WTC11 (cell line): Measurements from ENCODE around the gene ZSWIM6. TPM values are rescaled to one million over a fixed set of nuclear protein-coding genes. Genes with fewer than 3 reads are reported as not detected.

Experiments
- ATAC-seq: fragments of 200-7000 bp; cut with Tn5 transposase; 2 replicates; pipeline ENCODE4 v1.10.0; 2021; ENCODE audit warnings: mild to moderate bottlenecking, moderate library complexity
- CTCF ChIA-PET: fragments of 300-600 bp; sonication (Branson Sonifier 250); formaldehyde crosslinking; loops from one replicate; lab custom pipeline; 2021; ENCODE audit warnings: antibody characterized with exemption; lab: Charles Lee
- POLR2A ChIA-PET: fragments of 350-600 bp; sonication (Branson Sonifier 250); formaldehyde crosslinking; loops from one replicate; lab custom pipeline; 2021; ENCODE audit warnings: antibody characterized with exemption; lab: Charles Lee
- DNase-seq: peaks from one replicate; pipeline ENCODE4 v3.0.0; 2021; ENCODE audit warnings: low spot score
- H3K27ac Mint-ChIP-seq: 2 replicates; pipeline ENCODE4 v1.8.0; 2021; ENCODE audit warnings: mixed read lengths
- H3K27me3 Mint-ChIP-seq: 2 replicates; pipeline ENCODE4 v1.8.0; 2021; ENCODE audit warnings: low read depth, mild to moderate bottlenecking, moderate library complexity, mixed read lengths
- H3K36me3 Mint-ChIP-seq: 2 replicates; pipeline ENCODE4 v1.8.0; 2021; ENCODE audit warnings: mixed read lengths
- H3K4me1 Mint-ChIP-seq: 2 replicates; pipeline ENCODE4 v1.8.0; 2022; ENCODE audit warnings: mixed read lengths
- H3K4me3 Mint-ChIP-seq: 2 replicates; pipeline ENCODE4 v1.8.0; 2021; ENCODE audit warnings: mild to moderate bottlenecking, moderate library complexity, mixed read lengths
- H3K9me3 Mint-ChIP-seq: 2 replicates; pipeline ENCODE4 v1.8.0; 2021; ENCODE audit warnings: mixed read lengths
- ATF3 ChIP-seq: sonication (generic); formaldehyde crosslinking; conservative IDR thresholded peaks from 2 replicates; pipeline ENCODE4 v1.8.1; 2022; ENCODE audit warnings: mild to moderate bottlenecking, missing genetic modification reagents
- CTCF ChIP-seq: fragments of 200-600 bp; IDR thresholded peaks from 2 replicates; pipeline ENCODE4 v1.8.0; 2022; ENCODE audit warnings: antibody characterized with exemption
- E2F5 ChIP-seq: sonication (generic); formaldehyde crosslinking; IDR thresholded peaks from 2 replicates; pipeline ENCODE4 v1.8.1; 2022; ENCODE audit warnings: mild to moderate bottlenecking, moderate library complexity, missing genetic modification reagents
- IRF1 ChIP-seq: sonication (generic); formaldehyde crosslinking; IDR thresholded peaks from 2 replicates; pipeline ENCODE4 v1.8.0; 2023; ENCODE audit warnings: missing genetic modification reagents
- IRF2 ChIP-seq: sonication (generic); formaldehyde crosslinking; IDR thresholded peaks from 2 replicates; pipeline ENCODE4 v1.8.0; 2022; ENCODE audit warnings: low read depth, missing genetic modification reagents, borderline replicate concordance
- KAT7 ChIP-seq: sonication (generic); formaldehyde crosslinking; IDR thresholded peaks from 2 replicates; pipeline ENCODE4 v1.8.1; 2023; ENCODE audit warnings: missing genetic modification reagents, mild to moderate bottlenecking, borderline replicate concordance
- NFYB ChIP-seq: sonication (generic); formaldehyde crosslinking; conservative IDR thresholded peaks from 2 replicates; pipeline ENCODE4 v1.8.0; 2022; ENCODE audit warnings: low read depth, missing genetic modification reagents
- PRRX2 ChIP-seq: fragments of 250-450 bp; sonication (Bioruptor Pico); IDR thresholded peaks from 2 replicates; pipeline ENCODE4 v1.8.0; 2021; ENCODE audit warnings: mild to moderate bottlenecking
- SMAD3 ChIP-seq: sonication (generic); formaldehyde crosslinking; IDR thresholded peaks from 2 replicates; pipeline ENCODE4 v1.8.0; 2022; ENCODE audit warnings: missing genetic modification reagents, mild to moderate bottlenecking, borderline replicate concordance
- SOX15 ChIP-seq: fragments of 250-450 bp; sonication (Bioruptor Pico); IDR thresholded peaks from 2 replicates; pipeline ENCODE4 v1.9.0; 2021; ENCODE audit warnings: mild to moderate bottlenecking
- STAT6 ChIP-seq: sonication (generic); formaldehyde crosslinking; conservative IDR thresholded peaks from 2 replicates; pipeline ENCODE4 v1.8.1; 2023; ENCODE audit warnings: mild to moderate bottlenecking, low read depth, missing genetic modification reagents, moderate library complexity
- USF2 ChIP-seq: sonication (generic); formaldehyde crosslinking; IDR thresholded peaks from 2 replicates; pipeline ENCODE4 v1.8.1; 2023; ENCODE audit warnings: mild to moderate bottlenecking, missing genetic modification reagents, moderate library complexity
- ZBTB43 ChIP-seq: sonication (generic); formaldehyde crosslinking; IDR thresholded peaks from 2 replicates; pipeline ENCODE4 v1.8.1; 2023; ENCODE audit warnings: mild to moderate bottlenecking, missing genetic modification reagents
- ZNF219 ChIP-seq: sonication (generic); formaldehyde crosslinking; IDR thresholded peaks from 2 replicates; pipeline ENCODE4 v1.8.0; 2023; ENCODE audit warnings: missing genetic modification reagents, mild to moderate bottlenecking, borderline replicate concordance
- ZNF232 ChIP-seq: sonication (generic); formaldehyde crosslinking; IDR thresholded peaks from 2 replicates; pipeline ENCODE4 v1.8.0; 2022; ENCODE audit warnings: mild to moderate bottlenecking, missing genetic modification reagents
- ZNF317 ChIP-seq: sonication (generic); formaldehyde crosslinking; IDR thresholded peaks from 2 replicates; pipeline ENCODE4 v1.8.1; 2023; ENCODE audit warnings: low read depth, mild to moderate bottlenecking, moderate library complexity, missing genetic modification reagents, borderline replicate concordance
- ZNF396 ChIP-seq: fragments of 250-450 bp; sonication (Bioruptor Pico); IDR thresholded peaks from 2 replicates; pipeline ENCODE4 v1.8.0; 2021; ENCODE audit warnings: mild to moderate bottlenecking, moderate library complexity, borderline replicate concordance
- ZSCAN18 ChIP-seq: fragments of 250-450 bp; sonication (Bioruptor Pico); IDR thresholded peaks from 2 replicates; pipeline ENCODE4 v2.1.2; 2022; ENCODE audit warnings: mild to moderate bottlenecking, moderate library complexity
- total RNA-seq: library from RNA; stranded (reverse); gene quantifications from 3 replicates; pipeline ENCODE4 v1.2.3, GENCODE V29; 2021

The ZSWIM6 gene
- total RNA-seq, 1 experiment from 2014 or later: 12.5 TPM

- TF ChIP-seq IRF2: no peak
- no peak for TF ChIP-seq PRRX2 (CRISPR knock-in tag)
- no peak for TF ChIP-seq ZBTB43 (CRISPR knock-in tag)
- no peak for TF ChIP-seq ZNF317 (CRISPR knock-in tag)
These were observed 7.7 kb downstream of the ZSWIM6 start (continued) for GRCh38 chr5:61339764-61340163.

GRCh38 chr5:61340775-61341361 lies 8.8 kb downstream of the ZSWIM6 start:
- POLR2A ChIA-PET: no interaction called here
- TF ChIP-seq USF2 (CRISPR knock-in tag): no peak
- TF ChIP-seq IRF2: no peak
- TF ChIP-seq, all 79 proteins: peak for 0
- ATAC-seq (no peak), DNase-seq (no peak)
- CTCF ChIA-PET: no interaction called here
- H3K9me3 Mint-ChIP-seq: no peaks in the 10 kb centered on the region
- H3K4me1 Mint-ChIP-seq: peaks cover 14% of the 10 kb centered on the region
- peaks cover 3% of the 10 kb centered on the region for H3K36me3 Mint-ChIP-seq
- no peak overlapping the region for H3K4me3 Mint-ChIP-seq
- peaks cover 7% of the 10 kb centered on the region for H3K27me3 Mint-ChIP-seq
- no peak overlapping the region for H3K27ac Mint-ChIP-seq

- Mint-ChIP-seq H3K36me3 (peaks cover 2% of the 10 kb centered on the region), H3K27me3 (no peaks in the 10 kb centered on the region), H3K9me3 (peaks cover 3% of the 10 kb centered on the region), H3K27ac (no peak overlapping the region), H3K4me3 (no peak overlapping the region), H3K4me1 (peaks cover 17% of the 10 kb centered on the region)
- ATAC-seq: no peak
- POLR2A ChIA-PET: no interaction called here
- TF ChIP-seq SMAD3 (CRISPR knock-in tag) (no peak), ZSCAN18 (CRISPR knock-in tag) (no peak), IRF1 (no peak), E2F5 (CRISPR knock-in tag) (no peak), NFYB (CRISPR knock-in tag) (no peak), ATF3 (CRISPR knock-in tag) (no peak), SOX15 (CRISPR knock-in tag) (no peak), ZNF219 (CRISPR knock-in tag) (no peak), CTCF (no peak), STAT6 (CRISPR knock-in tag) (no peak), ZNF232 (CRISPR knock-in tag) (no peak), ZBTB43 (CRISPR knock-in tag) (no peak), ZNF396 (no peak), KAT7 (no peak)
- CTCF ChIA-PET: interaction anchor here (0.6 to 1.0 kb wide), 2 partner anchors 15 to 83 kb away, joined by 3 to 5 read pairs; no protein-coding TSS in a partner anchor
- DNase-seq: no peak
These were observed 10.0 kb downstream of the ZSWIM6 start for GRCh38 chr5:61342071-61342501.
